Measurements from ENCODE around the gene FBXL13.
A peak's percentile ranks its signal among the peaks of the same experiment; 100 is the strongest.

The FBXL13 gene

DNA sequence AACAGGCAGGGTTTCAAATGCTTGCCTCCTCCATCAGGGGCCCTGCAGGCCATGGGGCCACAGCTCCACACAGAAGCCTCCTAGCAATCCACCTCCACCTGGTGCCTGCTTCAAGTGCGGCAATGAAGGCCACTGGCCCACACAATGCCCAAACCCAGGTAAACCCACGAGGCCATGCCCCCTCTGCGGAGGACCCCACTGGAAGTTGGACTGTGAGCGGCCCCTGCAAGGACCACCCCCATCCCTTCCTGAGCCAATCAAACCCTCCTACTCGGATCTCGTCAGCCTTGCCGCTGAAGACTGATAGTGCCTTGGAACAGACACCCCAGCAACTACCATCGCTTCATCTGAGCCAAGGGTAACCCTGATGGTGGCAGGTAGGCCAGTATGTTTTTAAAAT, 98.7 kb downstream of the FBXL13 start:
- TF ChIP-seq CEBPB (IDR thresholded peaks at IDR 0.05) (no peak), TEAD4 (IDR thresholded peaks at IDR 0.05) (no peak)
- TF ChIP-seq, protein P1, sequence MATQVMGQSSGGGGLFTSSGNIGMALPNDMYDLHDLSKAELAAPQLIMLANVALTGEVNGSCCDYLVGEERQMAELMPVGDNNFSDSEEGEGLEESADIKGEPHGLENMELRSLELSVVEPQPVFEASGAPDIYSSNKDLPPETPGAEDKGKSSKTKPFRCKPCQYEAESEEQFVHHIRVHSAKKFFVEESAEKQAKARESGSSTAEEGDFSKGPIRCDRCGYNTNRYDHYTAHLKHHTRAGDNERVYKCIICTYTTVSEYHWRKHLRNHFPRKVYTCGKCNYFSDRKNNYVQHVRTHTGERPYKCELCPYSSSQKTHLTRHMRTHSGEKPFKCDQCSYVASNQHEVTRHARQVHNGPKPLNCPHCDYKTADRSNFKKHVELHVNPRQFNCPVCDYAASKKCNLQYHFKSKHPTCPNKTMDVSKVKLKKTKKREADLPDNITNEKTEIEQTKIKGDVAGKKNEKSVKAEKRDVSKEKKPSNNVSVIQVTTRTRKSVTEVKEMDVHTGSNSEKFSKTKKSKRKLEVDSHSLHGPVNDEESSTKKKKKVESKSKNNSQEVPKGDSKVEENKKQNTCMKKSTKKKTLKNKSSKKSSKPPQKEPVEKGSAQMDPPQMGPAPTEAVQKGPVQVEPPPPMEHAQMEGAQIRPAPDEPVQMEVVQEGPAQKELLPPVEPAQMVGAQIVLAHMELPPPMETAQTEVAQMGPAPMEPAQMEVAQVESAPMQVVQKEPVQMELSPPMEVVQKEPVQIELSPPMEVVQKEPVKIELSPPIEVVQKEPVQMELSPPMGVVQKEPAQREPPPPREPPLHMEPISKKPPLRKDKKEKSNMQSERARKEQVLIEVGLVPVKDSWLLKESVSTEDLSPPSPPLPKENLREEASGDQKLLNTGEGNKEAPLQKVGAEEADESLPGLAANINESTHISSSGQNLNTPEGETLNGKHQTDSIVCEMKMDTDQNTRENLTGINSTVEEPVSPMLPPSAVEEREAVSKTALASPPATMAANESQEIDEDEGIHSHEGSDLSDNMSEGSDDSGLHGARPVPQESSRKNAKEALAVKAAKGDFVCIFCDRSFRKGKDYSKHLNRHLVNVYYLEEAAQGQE (IDR thresholded peaks at IDR 0.05; ENCODE audit: low read depth): no peak

DNA sequence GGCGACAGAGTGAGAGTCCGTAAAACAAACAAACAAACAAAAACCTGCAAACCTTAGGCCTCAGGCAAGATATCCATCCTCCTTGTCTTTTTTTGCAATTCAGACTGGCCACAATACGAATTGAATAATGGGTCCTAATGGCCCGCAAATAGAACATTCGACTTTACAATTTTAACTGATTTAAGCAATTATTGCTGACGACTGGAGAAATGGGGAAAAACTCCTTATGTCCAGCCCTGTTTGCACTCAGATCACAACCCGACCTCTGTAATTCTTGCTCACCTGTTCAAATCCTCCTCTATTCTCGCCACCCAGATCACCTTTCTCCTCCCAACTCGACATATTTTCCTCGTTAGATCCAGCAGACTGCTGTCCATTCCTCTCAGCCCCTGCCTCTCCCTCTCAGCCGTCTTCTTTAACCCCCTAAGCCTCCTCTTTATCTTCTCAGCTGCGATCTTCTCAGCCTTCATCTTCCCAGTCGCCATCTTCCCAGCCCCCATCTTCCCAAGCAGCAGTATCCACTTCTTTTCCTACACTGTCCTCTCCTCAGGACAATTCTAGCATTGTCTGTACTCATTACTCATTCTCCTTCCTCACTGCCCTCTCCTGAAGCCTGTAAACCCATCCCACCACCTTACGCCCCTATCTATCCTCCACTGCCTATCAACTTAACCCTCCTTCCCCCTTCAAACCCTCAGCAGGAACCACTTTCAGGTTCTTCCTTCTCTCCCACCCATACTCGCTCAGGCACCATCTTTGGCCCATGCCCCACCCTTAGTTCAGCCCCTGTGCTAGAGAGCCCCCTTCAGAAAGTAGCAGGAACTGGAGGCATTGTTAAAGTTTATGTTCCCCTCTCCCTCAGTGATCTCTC, 100.0 kb downstream of the FBXL13 start:
- TF ChIP-seq, protein P2, sequence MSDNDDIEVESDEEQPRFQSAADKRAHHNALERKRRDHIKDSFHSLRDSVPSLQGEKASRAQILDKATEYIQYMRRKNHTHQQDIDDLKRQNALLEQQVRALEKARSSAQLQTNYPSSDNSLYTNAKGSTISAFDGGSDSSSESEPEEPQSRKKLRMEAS (IDR thresholded peaks at IDR 0.05): no peak
- TF ChIP-seq RAD21 (IDR thresholded peaks at IDR 0.05; ENCODE audit: low read depth): peak; percentile 57
- TF ChIP-seq CEBPB (IDR thresholded peaks at IDR 0.05): no peak
- no peak for TF ChIP-seq TCF12 (IDR thresholded peaks at IDR 0.05; ENCODE audit: low read depth)
- no peak for TF ChIP-seq EGR1 (IDR thresholded peaks at IDR 0.05)
- no peak for TF ChIP-seq FOXM1 (IDR thresholded peaks at IDR 0.05; ENCODE audit: borderline replicate concordance, low read depth)
- TF ChIP-seq TEAD4 (IDR thresholded peaks at IDR 0.05): no peak

DNA sequence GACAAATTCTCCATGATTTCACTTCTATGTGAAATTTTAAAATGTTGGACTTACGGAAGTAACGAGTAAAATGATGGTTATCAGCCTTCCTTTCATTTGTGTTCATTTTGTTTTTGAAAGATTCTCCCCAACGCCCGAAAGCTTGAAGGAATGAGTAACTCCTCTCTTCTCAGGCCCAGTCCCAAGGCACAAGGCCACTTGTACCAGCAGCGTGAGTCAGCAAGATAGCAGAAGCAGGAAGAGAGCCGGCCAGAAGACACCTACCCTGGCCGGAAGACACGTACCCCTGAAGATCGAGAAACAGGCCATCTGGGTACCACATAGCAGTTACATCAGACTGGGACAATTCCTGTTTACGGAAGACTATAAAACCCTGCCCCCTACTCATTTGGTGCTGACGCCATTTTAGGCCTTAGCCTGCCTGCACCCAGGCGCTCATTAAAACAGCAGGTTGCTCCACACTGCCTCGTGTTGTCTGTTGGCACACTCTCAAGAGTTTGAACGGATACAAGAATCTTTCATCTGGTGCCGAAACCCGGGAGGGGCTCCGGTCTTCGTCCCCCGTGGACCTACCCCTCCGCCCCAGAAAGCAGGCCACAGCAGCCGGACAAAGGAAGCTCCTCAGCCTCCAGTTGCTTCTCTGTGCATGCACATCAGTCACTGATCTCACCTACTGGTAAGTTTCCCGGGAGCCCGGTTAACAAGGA, 101.3 kb downstream of the FBXL13 start:
- TF ChIP-seq RAD21 (IDR thresholded peaks at IDR 0.05; ENCODE audit: low read depth): no peak
- no peak for TF ChIP-seq ZBTB7A (IDR thresholded peaks at IDR 0.05; ENCODE audit: low read depth)
- no peak for TF ChIP-seq TAF1 (IDR thresholded peaks at IDR 0.05; ENCODE audit: low read depth)
- TF ChIP-seq, protein P2 (IDR thresholded peaks at IDR 0.05): no peak
- TF ChIP-seq, protein P3, sequence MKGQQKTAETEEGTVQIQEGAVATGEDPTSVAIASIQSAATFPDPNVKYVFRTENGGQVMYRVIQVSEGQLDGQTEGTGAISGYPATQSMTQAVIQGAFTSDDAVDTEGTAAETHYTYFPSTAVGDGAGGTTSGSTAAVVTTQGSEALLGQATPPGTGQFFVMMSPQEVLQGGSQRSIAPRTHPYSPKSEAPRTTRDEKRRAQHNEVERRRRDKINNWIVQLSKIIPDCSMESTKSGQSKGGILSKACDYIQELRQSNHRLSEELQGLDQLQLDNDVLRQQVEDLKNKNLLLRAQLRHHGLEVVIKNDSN (IDR thresholded peaks at IDR 0.05): no peak
- TF ChIP-seq NFIC (IDR thresholded peaks at IDR 0.05): no peak
- no peak for TF ChIP-seq CREB1 (IDR thresholded peaks at IDR 0.05; ENCODE audit: low read depth)
- TF ChIP-seq, protein P1 (IDR thresholded peaks at IDR 0.05; ENCODE audit: low read depth): no peak
- TF ChIP-seq CEBPB (IDR thresholded peaks at IDR 0.05): no peak
- no peak for TF ChIP-seq TCF12 (IDR thresholded peaks at IDR 0.05; ENCODE audit: low read depth)
- TF ChIP-seq EGR1 (IDR thresholded peaks at IDR 0.05): no peak
- no peak for TF ChIP-seq EP300 (IDR thresholded peaks at IDR 0.05; ENCODE audit: borderline replicate concordance)
- no peak for TF ChIP-seq FOXM1 (IDR thresholded peaks at IDR 0.05; ENCODE audit: borderline replicate concordance, low read depth)
- TF ChIP-seq YY1 (IDR thresholded peaks at IDR 0.05; ENCODE audit: low read depth): no peak

DNA sequence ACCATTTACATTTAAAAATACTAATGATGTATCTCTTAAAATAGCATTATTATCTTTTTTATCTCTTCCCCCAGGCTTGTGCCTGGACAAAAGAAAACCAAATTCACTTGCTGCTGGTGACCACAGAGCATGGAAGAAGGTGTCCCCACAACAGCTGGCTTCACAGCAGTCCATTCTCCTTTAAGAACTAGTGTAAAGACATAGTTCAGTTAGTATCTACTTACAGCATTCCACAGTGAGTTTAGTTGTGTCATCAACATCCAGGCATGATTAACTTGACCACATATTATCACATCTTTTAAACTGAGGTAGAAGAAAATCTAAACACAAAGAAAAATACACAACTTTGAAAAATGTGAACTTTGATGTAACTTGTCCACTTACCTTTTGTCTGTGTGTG, 106.8 kb downstream of the FBXL13 start:
- TF ChIP-seq NFIC (IDR thresholded peaks at IDR 0.05): no peak
- no peak for TF ChIP-seq CREB1 (IDR thresholded peaks at IDR 0.05; ENCODE audit: low read depth)
- TF ChIP-seq EGR1 (IDR thresholded peaks at IDR 0.05): no peak
- no peak for TF ChIP-seq CEBPB (IDR thresholded peaks at IDR 0.05)
- TF ChIP-seq TAF1 (IDR thresholded peaks at IDR 0.05; ENCODE audit: low read depth): no peak
- no peak for TF ChIP-seq EP300 (IDR thresholded peaks at IDR 0.05; ENCODE audit: borderline replicate concordance)
- no peak for TF ChIP-seq TCF12 (IDR thresholded peaks at IDR 0.05; ENCODE audit: low read depth)
- TF ChIP-seq, protein P1 (IDR thresholded peaks at IDR 0.05; ENCODE audit: low read depth): no peak
- TF ChIP-seq YY1 (IDR thresholded peaks at IDR 0.05; ENCODE audit: low read depth): no peak
- TF ChIP-seq, protein P3 (IDR thresholded peaks at IDR 0.05): no peak
- no peak for TF ChIP-seq FOXM1 (IDR thresholded peaks at IDR 0.05; ENCODE audit: borderline replicate concordance, low read depth)
- no peak for TF ChIP-seq RAD21 (IDR thresholded peaks at IDR 0.05; ENCODE audit: low read depth)
- TF ChIP-seq, protein P2 (IDR thresholded peaks at IDR 0.05): no peak
- no peak for TF ChIP-seq TEAD4 (IDR thresholded peaks at IDR 0.05)
- no peak for TF ChIP-seq ZBTB7A (IDR thresholded peaks at IDR 0.05; ENCODE audit: low read depth)

All from Ishikawa (cell line).